Measurements from ENCODE around the gene OR2F1. TPM values are rescaled to one million over a fixed set of nuclear protein-coding genes. Genes with fewer than 3 reads are reported as not detected.

The OR2F1 gene
- total RNA-seq, 4 donors from 2014 or later, result not detected

GRCh38 chr7:143924851-143925250, 29.8 kb upstream of the OR2F1 start:
- H3K27ac ChIP-seq, result no peak overlapping the region
- H3K4me1 ChIP-seq, result no peaks in the 10 kb centered on the region
- H3K4me3 ChIP-seq, result no peak overlapping the region
- no peaks in the 10 kb centered on the region for H3K9me3 ChIP-seq
- 25 to 27% methylated on average over 1 of the region's 1 CpG for WGBS, 2 donors (ENCODE audit: low coverage in 1 of 2)
- H3K36me3 ChIP-seq, result no peaks in the 10 kb centered on the region
- no peaks in the 10 kb centered on the region for H3K27me3 ChIP-seq
- TF ChIP-seq EP300 (IDR thresholded peaks at IDR 0.05) (no peak), POLR2AphosphoS5 (IDR thresholded peaks at IDR 0.05) (no peak), POLR2A (IDR thresholded peaks at IDR 0.05) (no peak)
- no peak for ATAC-seq

GRCh38 chr7:143929224-143929920, 25.3 kb upstream of the OR2F1 start:
- Histone ChIP-seq H3K4me1 (no peaks in the 10 kb centered on the region), H3K27me3 (no peaks in the 10 kb centered on the region), H3K27ac (no peak overlapping the region), H3K4me3 (no peak overlapping the region), H3K36me3 (no peaks in the 10 kb centered on the region), H3K9me3 (no peaks in the 10 kb centered on the region)
- WGBS, 2 donors (ENCODE audit: low coverage in 1 of 2), result 91 to 100% methylated on average over 1 of the region's 1 CpG
- TF ChIP-seq CTCF (IDR thresholded peaks at IDR 0.05) (no peak), POLR2A (IDR thresholded peaks at IDR 0.05) (no peak)
- no peak for ATAC-seq

- Histone ChIP-seq H3K27me3 (no peaks in the 10 kb centered on the region), H3K9me3 (no peaks in the 10 kb centered on the region), H3K36me3 (no peaks in the 10 kb centered on the region), H3K4me1 (no peaks in the 10 kb centered on the region), H3K4me3 (no peak overlapping the region), H3K27ac (no peak overlapping the region)
- TF ChIP-seq CTCF (IDR thresholded peaks at IDR 0.05), result no peak
- no peak for ATAC-seq
Observed at GRCh38 chr7:143931739-143932138, 22.9 kb upstream of the OR2F1 start.

GRCh38 chr7:143934526-143935325, 19.9 kb upstream of the OR2F1 start, which contains the start of gene OR2F2:
OR2F2 (plus strand) TSS chr7:143935233; CDS start chr7:143935233, 0 bp downstream.
- Histone ChIP-seq H3K4me3 (no peak within 1 kb of the TSS), H3K27ac (no peak within 1 kb of the TSS), H3K9me3 (no peaks in the 10 kb centered on the region), H3K36me3 (no peaks in the 10 kb centered on the region), H3K4me1 (no peaks in the 10 kb centered on the region), H3K27me3 (no peaks in the 10 kb centered on the region)
- WGBS, 2 donors (ENCODE audit: low coverage in 1 of 2), result 37 to 46% methylated on average over 3 of the region's 3 CpGs
- no peak for TF ChIP-seq EP300 (IDR thresholded peaks at IDR 0.05)
- no peak for TF ChIP-seq CTCF (IDR thresholded peaks at IDR 0.05)
- TF ChIP-seq POLR2A (IDR thresholded peaks at IDR 0.05), result no peak
- no peak for TF ChIP-seq POLR2AphosphoS5 (IDR thresholded peaks at IDR 0.05)
- ATAC-seq, result no peak

GRCh38 chr7:143936087-143937009, 18.3 kb upstream of the OR2F1 start:
- WGBS, 2 donors (ENCODE audit: low coverage in 1 of 2), result 62 to 74% methylated on average over 3 to 4 of the region's 4 CpGs
- no peak for ATAC-seq

More at GRCh38 chr7:143936087-143937009, 18.3 kb upstream of the OR2F1 start:
- Histone ChIP-seq H3K9me3 (no peaks in the 10 kb centered on the region), H3K4me3 (no peak overlapping the region), H3K27me3 (no peaks in the 10 kb centered on the region), H3K27ac (no peak overlapping the region), H3K36me3 (no peaks in the 10 kb centered on the region), H3K4me1 (no peaks in the 10 kb centered on the region)
- no peak for TF ChIP-seq CTCF (IDR thresholded peaks at IDR 0.05)
- no peak for TF ChIP-seq POLR2AphosphoS5 (IDR thresholded peaks at IDR 0.05)
- TF ChIP-seq EP300 (IDR thresholded peaks at IDR 0.05), result no peak
- TF ChIP-seq POLR2A (IDR thresholded peaks at IDR 0.05), result no peak
